Esophagus muscularis mucosa (tissue), 4 donors: ENCODE data around the gene UACA.

Experiments
- CTCF ChIP-seq, 3 experiments: fragments of 200-600 bp in 2 of 3; fragments of 450-650 bp in 1 of 3; sonication (generic) in 2 of 3; IDR thresholded peaks; one replicate each; pipeline ENCODE4 v1.5.1; 2017 to 2019; ENCODE audit warnings: antibody characterized with exemption in 3 of 3, mild to moderate bottlenecking in 2 of 3, moderate library complexity in 1 of 3
- EP300 ChIP-seq: sonication (generic); formaldehyde crosslinking; IDR thresholded peaks from one replicate; pipeline ENCODE4 v1.6.1; 2017; ENCODE audit warnings: antibody characterized with exemption
- POLR2A ChIP-seq: fragments of 450-650 bp; IDR thresholded peaks from one replicate; pipeline ENCODE4 v1.6.1; 2017; ENCODE audit warnings: antibody characterized with exemption, moderate library complexity, mild to moderate bottlenecking, low read depth
- POLR2AphosphoS5 ChIP-seq, 2 donors: sonication (generic); formaldehyde crosslinking; IDR thresholded peaks; one replicate each; pipeline ENCODE4 v1.6.1; 2017; ENCODE audit warnings: antibody characterized with exemption in 2 of 2

- TF ChIP-seq POLR2A (no peak), CTCF (IDR thresholded peaks at IDR 0.05) (no peak), EP300 (no peak), POLR2AphosphoS5 (IDR thresholded peaks at IDR 0.05) (no peak)
These were observed 111.0 kb downstream of the UACA start for GRCh38 chr15:70652341-70652740.
